A549 (cell line): ENCODE data around the gene DNAAF3. TPM values are rescaled to one million over a fixed set of nuclear protein-coding genes. Genes with fewer than 3 reads are reported as not detected.
"Not testable (repeated sequence)": the region's sequence is repeated elsewhere in the genome, so short reads cannot be mapped to it uniquely, and the experiment has no call there.

Source experiments
- ATAC-seq, 2 experiments: fragments of 200-7000 bp in 1 of 2; fragments of >200 bp in 1 of 2; cut with Nextera tagmentation in 1 of 2; cut with Tn5 transposase in 1 of 2; 3 replicates each; pipeline versions ENCODE4 v1.8.0 to v1.9.1; 2018 to 2020; ENCODE audit warnings: mild to moderate bottlenecking in 1 of 2, moderate library complexity in 1 of 2
- CTCF ChIA-PET: fragments of 300-600 bp; sonication (Branson Sonifier 250); formaldehyde crosslinking; extraction: SDS; loops from one replicate; lab custom pipeline; 2021; ENCODE audit warnings: antibody characterized with exemption, inconsistent platforms; lab: Yijun Ruan, JAX
- POLR2A ChIA-PET: fragments of 350-600 bp; formaldehyde crosslinking; extraction: SDS; loops from one replicate; lab custom pipeline; 2021; ENCODE audit warnings: antibody characterized with exemption, inconsistent platforms; lab: Yijun Ruan, JAX
- DNase-seq, 2 experiments: peaks; one replicate each; pipeline versions ENCODE4 v3.0.0 to v3.0.0-alpha.2; 2011 to 2016; ENCODE audit warnings: low read depth in 1 of 2, low spot score in 1 of 2
- FAIRE-seq: peaks from 2 replicates; lab custom pipeline; 2011; peaks lifted over from hg19 to GRCh38; lab: Jason Lieb, UNC
- H3K27ac ChIP-seq, 2 experiments: fragments of >200 bp; sonication (Bioruptor Twin); formaldehyde crosslinking; 3 replicates each; pipeline ENCODE4 v1.5.1; 2016 to 2017
- H3K4me1 ChIP-seq: fragments of >200 bp; sonication (Bioruptor Twin); formaldehyde crosslinking; 3 replicates; pipeline ENCODE4 v1.6.1; 2016
- H3K4me2 ChIP-seq: fragments of >200 bp; sonication (Bioruptor Twin); formaldehyde crosslinking; 3 replicates; pipeline ENCODE4 v1.6.1; 2016
- H3K4me3 ChIP-seq: fragments of >200 bp; sonication (Bioruptor Twin); formaldehyde crosslinking; 3 replicates; pipeline ENCODE4 v1.5.1; 2016
- H3K9me3 ChIP-seq: fragments of >200 bp; sonication (Bioruptor Twin); formaldehyde crosslinking; 3 replicates; pipeline ENCODE4 v1.6.1; 2016
- CHD2 ChIP-seq: fragments of 150-350 bp; IDR thresholded peaks from 2 replicates; pipeline ENCODE4 v1.6.1; 2014; ENCODE audit warnings: low read length; ENCODE audit not compliant: partially characterized antibody
- FOSL2 ChIP-seq, 2 experiments: fragments of 450-650 bp in 1 of 2; fragments of >200 bp in 1 of 2; sonication (Bioruptor Twin) in 1 of 2; formaldehyde crosslinking; IDR thresholded peaks; 2 replicates each; pipeline versions ENCODE4 v1.5.0 to v1.6.1; 2016 to 2020; ENCODE audit warnings: mild to moderate bottlenecking in 1 of 2, moderate library complexity in 1 of 2
- JUN ChIP-seq, 2 experiments: fragments of >200 bp; sonication (Bioruptor Twin); formaldehyde crosslinking; IDR thresholded peaks; 2 replicates in 1 of 2; 3 replicates in 1 of 2; pipeline ENCODE4 v1.6.1; 2016 to 2017
- NR3C1 ChIP-seq: fragments of >200 bp; sonication (Bioruptor Twin); formaldehyde crosslinking; IDR thresholded peaks from 3 replicates; pipeline ENCODE4 v1.6.1; 2017
- SMC3 ChIP-seq: fragments of >200 bp; sonication (Bioruptor Twin); formaldehyde crosslinking; IDR thresholded peaks from 3 replicates; pipeline ENCODE4 v1.6.1; 2018; ENCODE audit warnings: inconsistent platforms
- TFCP2L1 ChIP-seq: fragments of 250-450 bp; sonication (Bioruptor Pico); IDR thresholded peaks from 2 replicates; pipeline ENCODE4 v1.5.0; 2021; ENCODE audit warnings: mild to moderate bottlenecking
- WGBS: methylation state at CpG from one replicate; pipeline ENCODE4 v1.1.6; 2017; ENCODE audit errors: missing lambda C conversion rate; 5-methylcytosine and 5-hydroxymethylcytosine counted together
- polyA plus RNA-seq, 4 experiments: library from polyadenylated mRNA; depleted of rRNA in 3 of 4; stranded (reverse); fragments of >200 nt; fragmentation: RNase III in 1 of 4; extraction: RNeasy Plus Mini Kit Qiagen cat#74134 plus additional on column Dnase treatment in 1 of 4; gene quantifications; 2 replicates in 3 of 4; 3 replicates in 1 of 4; pipeline ENCODE4 v1.2.3, GENCODE V29; 2011 to 2017
- TF ChIP-seq, protein P1 (sequence below): IDR thresholded peaks from 2 replicates; pipeline ENCODE4 v1.6.1; 2012
- TF ChIP-seq, protein P2 (sequence below): IDR thresholded peaks from 2 replicates; pipeline ENCODE4 v1.6.1; 2012
- TF ChIP-seq, protein P3 (sequence below): IDR thresholded peaks from 2 replicates; pipeline ENCODE4 v1.6.1; 2012; ENCODE audit warnings: low read depth, borderline replicate concordance

Gene DNAAF3
- polyA plus RNA-seq, 2 of the 4 experiments (the other 2 are of a cell fraction), result 4.0 to 5.3 TPM

GRCh38 chr19:55157064-55157908 lies 9.1 kb downstream of the DNAAF3 start, which contains the start of gene TNNI3 (continued):
- TF ChIP-seq SMC3 (no peak), NR3C1 (no peak), CHD2 (no peak)

DNA sequence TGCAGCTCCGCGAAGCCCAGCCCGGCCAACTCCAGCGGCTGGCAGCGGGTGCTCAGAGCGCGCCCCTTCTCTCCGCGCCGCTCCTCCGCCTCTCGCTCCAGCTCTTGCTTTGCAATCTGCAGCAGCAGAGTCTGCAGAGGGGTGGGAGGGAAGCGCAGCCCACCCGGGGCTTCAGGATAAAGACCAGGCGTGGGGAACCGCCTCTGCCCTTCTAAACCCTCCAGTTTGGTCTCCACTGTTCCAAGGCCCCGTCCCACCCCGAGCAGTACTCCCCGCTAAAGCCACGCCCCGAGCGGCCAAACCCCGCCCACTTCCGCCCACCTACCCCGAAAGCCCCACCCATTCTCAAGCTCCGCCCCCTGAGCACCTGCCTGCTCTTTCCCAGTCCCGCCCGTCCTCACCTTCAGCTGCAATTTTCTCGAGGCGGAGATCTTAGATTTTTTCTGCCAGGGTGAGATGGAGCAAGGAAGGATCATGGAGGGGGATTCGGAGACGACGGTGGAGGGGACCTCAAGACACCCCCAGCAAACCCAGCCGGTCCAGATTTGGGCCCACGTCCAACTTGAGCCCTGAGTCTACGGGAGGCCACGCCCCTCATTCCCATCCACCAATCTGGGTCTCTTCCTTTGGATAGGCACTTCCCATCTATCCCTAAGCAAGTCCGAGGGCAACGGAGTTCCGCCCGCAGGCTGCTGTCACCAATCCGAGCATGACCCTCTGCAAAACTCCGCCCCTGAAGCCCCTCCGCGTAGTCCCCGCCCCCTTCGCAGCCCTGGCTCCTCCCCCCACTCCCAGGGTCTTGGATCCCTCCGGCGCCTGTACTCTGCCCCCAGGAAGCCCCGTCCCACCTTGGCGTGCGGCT lies 10.0 kb downstream of the DNAAF3 start:
- WGBS, result 37% methylated on average over 45 of the region's 52 CpGs
- peak overlapping the region; percentile 44 to 76; a peak in 5 of 6 replicates for H3K27ac ChIP-seq
- TF ChIP-seq, protein P1, sequence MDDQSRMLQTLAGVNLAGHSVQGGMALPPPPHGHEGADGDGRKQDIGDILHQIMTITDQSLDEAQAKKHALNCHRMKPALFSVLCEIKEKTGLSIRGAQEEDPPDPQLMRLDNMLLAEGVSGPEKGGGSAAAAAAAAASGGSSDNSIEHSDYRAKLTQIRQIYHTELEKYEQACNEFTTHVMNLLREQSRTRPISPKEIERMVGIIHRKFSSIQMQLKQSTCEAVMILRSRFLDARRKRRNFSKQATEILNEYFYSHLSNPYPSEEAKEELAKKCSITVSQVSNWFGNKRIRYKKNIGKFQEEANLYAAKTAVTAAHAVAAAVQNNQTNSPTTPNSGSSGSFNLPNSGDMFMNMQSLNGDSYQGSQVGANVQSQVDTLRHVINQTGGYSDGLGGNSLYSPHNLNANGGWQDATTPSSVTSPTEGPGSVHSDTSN, result no peak
- TF ChIP-seq, protein P2, sequence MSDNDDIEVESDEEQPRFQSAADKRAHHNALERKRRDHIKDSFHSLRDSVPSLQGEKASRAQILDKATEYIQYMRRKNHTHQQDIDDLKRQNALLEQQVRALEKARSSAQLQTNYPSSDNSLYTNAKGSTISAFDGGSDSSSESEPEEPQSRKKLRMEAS, result 0 out of 2 replicates have a peak, but pooled peaks have one; percentile 12
- no peak for TF ChIP-seq TFCP2L1 (CRISPR knock-in tag)
- TF ChIP-seq, all 56 proteins: peak for 1
- ATAC-seq, result peak; percentile 44 to 69
- H3K9me3 ChIP-seq, result peaks cover 6% of the 10 kb centered on the region; the same call in 1 of the 3 replicates
- peak overlapping the region; percentile 70 for H3K4me2 ChIP-seq
- ChIA-PET POLR2A (interaction anchor here (0.6 to 1.4 kb wide), 5 partner anchors 9 to 251 kb away, joined by 3 to 8 read pairs (median 3); partner anchors contain the start of genes DNAAF3 and UBE2S), CTCF (interaction anchor here (0.7 to 1.3 kb wide), 5 partner anchors 9 to 262 kb away, joined by 4 to 5 read pairs (median 4); partner anchors contain the start of gene DNAAF3)
- peaks cover 20% of the 10 kb centered on the region for H3K4me1 ChIP-seq
- peak overlapping the region; percentile 49 for H3K4me3 ChIP-seq
- no peak for FAIRE-seq
- peak; percentile 89 to 90 for DNase-seq

DNA sequence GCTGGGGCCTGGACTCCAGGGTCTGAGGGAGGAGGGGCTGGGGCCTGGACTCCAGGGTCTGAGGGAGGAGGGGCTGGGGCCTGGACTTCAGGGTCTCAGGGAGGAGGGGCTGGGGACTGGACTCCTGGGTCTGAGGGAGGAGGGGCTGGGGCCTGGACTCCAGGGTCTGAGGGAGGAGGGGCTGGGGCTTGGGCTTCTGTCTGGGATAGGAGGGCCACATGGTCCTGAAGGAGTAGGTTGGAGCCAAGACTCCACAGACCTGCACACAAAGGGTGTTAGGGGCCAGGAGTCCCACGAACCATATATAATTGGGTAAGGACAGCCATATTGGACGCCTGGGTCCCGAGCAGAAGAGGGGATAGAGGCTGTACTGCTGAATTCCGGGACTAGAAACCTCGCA lies 10.6 kb downstream of the DNAAF3 start:
- Histone ChIP-seq H3K27ac (peak overlapping the region; percentile 44 to 76; a peak in 5 of 6 replicates), H3K4me1 (peaks cover 20% of the 10 kb centered on the region), H3K4me3 (peak overlapping the region; percentile 49), H3K4me2 (peak overlapping the region; percentile 70)
- ATAC-seq (peak; percentile 10 to 13; a peak in 3 of 6 replicates), DNase-seq (peak in 1 of 2 experiments; percentile 28)
- FAIRE-seq, H3K9me3 ChIP-seq: not testable (repeated sequence)
- WGBS, result 42% methylated on average over 5 of the region's 5 CpGs
- CTCF ChIA-PET, result interaction anchor here (0.7 to 1.3 kb wide), 3 partner anchors 10 to 231 kb away, joined by 4 to 5 read pairs (median 4); partner anchors contain the start of gene DNAAF3
- POLR2A ChIA-PET, result interaction anchor here (1.0 to 1.4 kb wide), 2 partner anchors 9 to 252 kb away, joined by 6 to 8 read pairs; partner anchors contain the start of gene UBE2S

DNA sequence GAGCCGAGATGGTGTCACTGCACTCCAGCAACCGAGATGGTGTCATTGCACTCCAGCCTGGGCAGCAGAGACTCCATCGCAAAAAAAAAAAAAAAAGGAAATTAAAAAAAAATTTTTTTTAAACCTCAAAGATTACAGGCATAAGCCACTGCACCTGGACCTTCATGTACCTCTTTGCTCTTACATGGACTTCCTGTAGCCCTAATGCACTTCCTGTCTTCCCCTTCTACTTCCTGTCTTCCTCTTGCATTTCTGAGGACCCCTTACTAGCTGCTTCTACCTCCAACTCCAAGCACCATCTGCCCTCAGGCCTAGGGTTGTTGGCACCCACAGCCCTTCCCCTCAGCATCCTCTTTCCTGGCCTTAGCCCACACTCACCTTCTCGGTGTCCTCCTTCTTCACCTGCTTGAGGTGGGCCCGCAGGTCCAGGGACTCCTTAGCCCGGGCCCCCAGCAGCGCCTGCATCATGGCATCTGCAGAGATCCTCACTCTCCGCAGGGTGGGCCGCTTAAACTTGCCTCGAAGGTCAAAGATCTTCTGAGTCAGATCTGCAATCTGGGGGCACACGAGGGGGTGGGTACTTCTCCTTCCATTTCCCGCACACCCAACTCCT lies 12.7 kb downstream of the DNAAF3 start:
- Histone ChIP-seq H3K9me3 (peaks cover 6% of the 10 kb centered on the region; the same call in 1 of the 3 replicates), H3K4me2 (no peak overlapping the region), H3K27ac (no peak overlapping the region), H3K4me3 (no peak overlapping the region), H3K4me1 (peaks cover 15% of the 10 kb centered on the region)
- ChIA-PET POLR2A (no interaction called here), CTCF (interaction anchor here (1.0 to 5.1 kb wide), 5 partner anchors 12 to 265 kb away, joined by 3 to 65 read pairs (median 5); partner anchors contain the start of gene DNAAF3)
- DNase-seq (peak in 1 of 2 experiments; percentile 2), FAIRE-seq (no peak), ATAC-seq (no peak)
- TF ChIP-seq SMC3, result no peak
- 81% methylated on average over 12 of the region's 12 CpGs for WGBS

GRCh38 chr19:55152017-55152416 lies 14.4 kb downstream of the DNAAF3 start:
- no peak for FAIRE-seq
- peaks cover 29% of the 10 kb centered on the region for H3K4me1 ChIP-seq
- no peak for ATAC-seq
- TF ChIP-seq, protein P3, sequence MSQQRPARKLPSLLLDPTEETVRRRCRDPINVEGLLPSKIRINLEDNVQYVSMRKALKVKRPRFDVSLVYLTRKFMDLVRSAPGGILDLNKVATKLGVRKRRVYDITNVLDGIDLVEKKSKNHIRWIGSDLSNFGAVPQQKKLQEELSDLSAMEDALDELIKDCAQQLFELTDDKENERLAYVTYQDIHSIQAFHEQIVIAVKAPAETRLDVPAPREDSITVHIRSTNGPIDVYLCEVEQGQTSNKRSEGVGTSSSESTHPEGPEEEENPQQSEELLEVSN, result no peak
- TF ChIP-seq JUN (IDR thresholded peaks at IDR 0.05) (0 out of 5 replicates have a peak, but pooled peaks of 1 of the 2 experiments have one; percentile 27), FOSL2 (IDR thresholded peaks at IDR 0.05) (no peak), FOSL2 (CRISPR knock-in tag; IDR thresholded peaks at IDR 0.05) (0 out of 2 replicates have a peak, but pooled peaks have one; percentile 23)
- H3K4me2 ChIP-seq, result no peak overlapping the region
- H3K9me3 ChIP-seq, result peaks cover 6% of the 10 kb centered on the region; the same call in 1 of the 3 replicates
- POLR2A ChIA-PET, result no interaction called here
- DNase-seq, result peak in 1 of 2 experiments; percentile 55
- no peak overlapping the region for H3K4me3 ChIP-seq
- H3K27ac ChIP-seq, result peak overlapping the region in 1 of 2 experiments; percentile 56; a peak in 2 of 6 replicates
- CTCF ChIA-PET, result interaction anchor here (0.8 to 5.1 kb wide), 7 partner anchors 8 to 352 kb away, joined by 3 to 65 read pairs (median 6); partner anchors contain the start of gene DNAAF3
